ENCODE measurements around the gene SPINK7.
"Not testable (repeated sequence)": the region's sequence is repeated elsewhere in the genome, so short reads cannot be mapped to it uniquely, and the experiment has no call there.

Gene SPINK7

GRCh38 chr5:148312153-148312552 lies at the start of gene SPINK7:
Gene SPINK7, plus strand, starts transcription at chr5:148312423. Its CDS starts 61 bp downstream, at chr5:148312484.
- Histone ChIP-seq H3K9ac (ENCODE audit: low read length) (no peak within 1 kb of the TSS), H3K4me1 (ENCODE audit: control insufficient read depth, insufficient read depth, low read length) (no peaks in the 10 kb centered on the region), H3K27me3 (ENCODE audit: control insufficient read depth, insufficient read depth, low read length) (peaks cover 3% of the 10 kb centered on the region; the same call in 1 of the 2 replicates)

GRCh38 chr5:148267962-148268361 lies 44.3 kb upstream of the SPINK7 start:
- no peak overlapping the region for H3K9ac ChIP-seq (ENCODE audit: low read length)
- H3K27me3 ChIP-seq (ENCODE audit: control insufficient read depth, insufficient read depth, low read length): no peaks in the 10 kb centered on the region
- no peaks in the 10 kb centered on the region for H3K36me3 ChIP-seq (ENCODE audit: control insufficient read depth, insufficient read depth, low read length)
- H3K9me3 ChIP-seq (ENCODE audit: control insufficient read depth, insufficient read depth, low read depth, low read length): no peaks in the 10 kb centered on the region
- peaks cover 6% of the 10 kb centered on the region; the same call in 1 of the 2 replicates for H3K4me1 ChIP-seq (ENCODE audit: control insufficient read depth, insufficient read depth, low read length)
- no peak overlapping the region for H3K27ac ChIP-seq (ENCODE audit: low read depth, low read length)
- H3K4me3 ChIP-seq (ENCODE audit: low read depth, low read length): no peak overlapping the region

More at GRCh38 chr5:148312153-148312552, at the start of gene SPINK7:
- Histone ChIP-seq H3K9me3 (ENCODE audit: control insufficient read depth, insufficient read depth, low read depth, low read length) (no peaks in the 10 kb centered on the region), H3K4me3 (ENCODE audit: low read depth, low read length) (no peak within 1 kb of the TSS), H3K36me3 (ENCODE audit: control insufficient read depth, insufficient read depth, low read length) (no peaks in the 10 kb centered on the region), H3K27ac (ENCODE audit: low read depth, low read length) (no peak within 1 kb of the TSS)

- Histone ChIP-seq H3K36me3 (ENCODE audit: control insufficient read depth, insufficient read depth, low read length) (no peaks in the 10 kb centered on the region), H3K27ac (ENCODE audit: low read depth, low read length) (no peak within 1 kb of the TSS), H3K9me3 (ENCODE audit: control insufficient read depth, insufficient read depth, low read depth, low read length) (no peaks in the 10 kb centered on the region), H3K4me3 (ENCODE audit: low read depth, low read length) (no peak within 1 kb of the TSS), H3K9ac (ENCODE audit: low read length) (no peak within 1 kb of the TSS), H3K4me1 (ENCODE audit: control insufficient read depth, insufficient read depth, low read length) (peaks cover 6% of the 10 kb centered on the region; the same call in 1 of the 2 replicates), H3K27me3 (ENCODE audit: control insufficient read depth, insufficient read depth, low read length) (no peaks in the 10 kb centered on the region)
These were observed 43.7 kb upstream of the SPINK7 start, which contains the start of gene SPINK13 for GRCh38 chr5:148268566-148268965. Gene SPINK13, plus strand, starts transcription at chr5:148268794. Its CDS starts 1,279 bp downstream, at chr5:148270073.

- not testable (repeated sequence) for H3K36me3 ChIP-seq (ENCODE audit: control insufficient read depth, insufficient read depth, low read length); H3K4me1 ChIP-seq (ENCODE audit: control insufficient read depth, insufficient read depth, low read length); H3K9ac ChIP-seq (ENCODE audit: low read length); H3K4me3 ChIP-seq (ENCODE audit: low read depth, low read length); H3K9me3 ChIP-seq (ENCODE audit: control insufficient read depth, insufficient read depth, low read depth, low read length); H3K27ac ChIP-seq (ENCODE audit: low read depth, low read length); H3K27me3 ChIP-seq (ENCODE audit: control insufficient read depth, insufficient read depth, low read length)
These were observed 37.1 kb upstream of the SPINK7 start for GRCh38 chr5:148275129-148275528.

GRCh38 chr5:148280893-148281292 lies 31.3 kb upstream of the SPINK7 start:
- H3K9ac ChIP-seq (ENCODE audit: low read length): peak overlapping the region; percentile 46
- H3K4me3 ChIP-seq (ENCODE audit: low read depth, low read length): peak overlapping the region; percentile 24
- peak overlapping the region; percentile 44; the same call in 1 of the 2 replicates for H3K27ac ChIP-seq (ENCODE audit: low read depth, low read length)
- H3K36me3 ChIP-seq (ENCODE audit: control insufficient read depth, insufficient read depth, low read length); H3K9me3 ChIP-seq (ENCODE audit: control insufficient read depth, insufficient read depth, low read depth, low read length); H3K27me3 ChIP-seq (ENCODE audit: control insufficient read depth, insufficient read depth, low read length): not testable (repeated sequence)
- peaks cover 12% of the 10 kb centered on the region for H3K4me1 ChIP-seq (ENCODE audit: control insufficient read depth, insufficient read depth, low read length)

GRCh38 chr5:148281336-148281735 lies 30.9 kb upstream of the SPINK7 start:
- H3K9me3 ChIP-seq (ENCODE audit: control insufficient read depth, insufficient read depth, low read depth, low read length); H3K27me3 ChIP-seq (ENCODE audit: control insufficient read depth, insufficient read depth, low read length); H3K36me3 ChIP-seq (ENCODE audit: control insufficient read depth, insufficient read depth, low read length): not testable (repeated sequence)
- peak overlapping the region; percentile 24 for H3K4me3 ChIP-seq (ENCODE audit: low read depth, low read length)
- peaks cover 12% of the 10 kb centered on the region for H3K4me1 ChIP-seq (ENCODE audit: control insufficient read depth, insufficient read depth, low read length)
- peak overlapping the region; percentile 44; the same call in 1 of the 2 replicates for H3K27ac ChIP-seq (ENCODE audit: low read depth, low read length)
- peak overlapping the region; percentile 46 for H3K9ac ChIP-seq (ENCODE audit: low read length)

- Histone ChIP-seq H3K9ac (ENCODE audit: low read length) (no peak overlapping the region), H3K36me3 (ENCODE audit: control insufficient read depth, insufficient read depth, low read length) (no peaks in the 10 kb centered on the region), H3K4me1 (ENCODE audit: control insufficient read depth, insufficient read depth, low read length) (no peaks in the 10 kb centered on the region), H3K27ac (ENCODE audit: low read depth, low read length) (no peak overlapping the region), H3K27me3 (ENCODE audit: control insufficient read depth, insufficient read depth, low read length) (0 out of 2 replicates have a peak, but pooled peaks cover 2% of the 10 kb centered on the region), H3K4me3 (ENCODE audit: low read depth, low read length) (no peak overlapping the region), H3K9me3 (ENCODE audit: control insufficient read depth, insufficient read depth, low read depth, low read length) (no peaks in the 10 kb centered on the region)
These were observed 21.7 kb upstream of the SPINK7 start for GRCh38 chr5:148290271-148291195.

GRCh38 chr5:148297731-148298130 lies 14.5 kb upstream of the SPINK7 start:
- no peaks in the 10 kb centered on the region for H3K36me3 ChIP-seq (ENCODE audit: control insufficient read depth, insufficient read depth, low read length)
- no peak overlapping the region for H3K27ac ChIP-seq (ENCODE audit: low read depth, low read length)
- H3K27me3 ChIP-seq (ENCODE audit: control insufficient read depth, insufficient read depth, low read length): no peaks in the 10 kb centered on the region
- H3K4me3 ChIP-seq (ENCODE audit: low read depth, low read length): no peak overlapping the region
- H3K9ac ChIP-seq (ENCODE audit: low read length): no peak overlapping the region
- H3K9me3 ChIP-seq (ENCODE audit: control insufficient read depth, insufficient read depth, low read depth, low read length): no peaks in the 10 kb centered on the region
- no peaks in the 10 kb centered on the region for H3K4me1 ChIP-seq (ENCODE audit: control insufficient read depth, insufficient read depth, low read length)

GRCh38 chr5:148306446-148306845 lies 5.8 kb upstream of the SPINK7 start:
- Histone ChIP-seq H3K36me3 (ENCODE audit: control insufficient read depth, insufficient read depth, low read length) (no peaks in the 10 kb centered on the region), H3K27ac (ENCODE audit: low read depth, low read length) (no peak overlapping the region), H3K27me3 (ENCODE audit: control insufficient read depth, insufficient read depth, low read length) (no peaks in the 10 kb centered on the region), H3K4me3 (ENCODE audit: low read depth, low read length) (no peak overlapping the region), H3K9ac (ENCODE audit: low read length) (no peak overlapping the region), H3K4me1 (ENCODE audit: control insufficient read depth, insufficient read depth, low read length) (no peaks in the 10 kb centered on the region), H3K9me3 (ENCODE audit: control insufficient read depth, insufficient read depth, low read depth, low read length) (no peaks in the 10 kb centered on the region)

GRCh38 chr5:148309019-148309418 lies 3.2 kb upstream of the SPINK7 start:
- H3K4me1 ChIP-seq (ENCODE audit: control insufficient read depth, insufficient read depth, low read length): no peaks in the 10 kb centered on the region
- H3K27me3 ChIP-seq (ENCODE audit: control insufficient read depth, insufficient read depth, low read length): no peaks in the 10 kb centered on the region
- no peaks in the 10 kb centered on the region for H3K9me3 ChIP-seq (ENCODE audit: control insufficient read depth, insufficient read depth, low read depth, low read length)
- no peak overlapping the region for H3K9ac ChIP-seq (ENCODE audit: low read length)
- no peak overlapping the region for H3K4me3 ChIP-seq (ENCODE audit: low read depth, low read length)
- no peak overlapping the region for H3K27ac ChIP-seq (ENCODE audit: low read depth, low read length)
- H3K36me3 ChIP-seq (ENCODE audit: control insufficient read depth, insufficient read depth, low read length): no peaks in the 10 kb centered on the region

GRCh38 chr5:148309746-148310145 lies 2.5 kb upstream of the SPINK7 start:
- no peaks in the 10 kb centered on the region for H3K9me3 ChIP-seq (ENCODE audit: control insufficient read depth, insufficient read depth, low read depth, low read length)
- no peaks in the 10 kb centered on the region for H3K27me3 ChIP-seq (ENCODE audit: control insufficient read depth, insufficient read depth, low read length)
- H3K9ac ChIP-seq (ENCODE audit: low read length): no peak overlapping the region
- H3K4me1 ChIP-seq (ENCODE audit: control insufficient read depth, insufficient read depth, low read length): no peaks in the 10 kb centered on the region
- no peaks in the 10 kb centered on the region for H3K36me3 ChIP-seq (ENCODE audit: control insufficient read depth, insufficient read depth, low read length)
- H3K27ac ChIP-seq (ENCODE audit: low read depth, low read length): no peak overlapping the region
- H3K4me3 ChIP-seq (ENCODE audit: low read depth, low read length): no peak overlapping the region
